ENCODE data around the gene TMEM79. TPM values are rescaled to one million over a fixed set of nuclear protein-coding genes. Genes with fewer than 3 reads are reported as not detected.

Gene TMEM79
- total RNA-seq, 2 donors from 2014 or later = 1.5 to 1.9 TPM

DNA sequence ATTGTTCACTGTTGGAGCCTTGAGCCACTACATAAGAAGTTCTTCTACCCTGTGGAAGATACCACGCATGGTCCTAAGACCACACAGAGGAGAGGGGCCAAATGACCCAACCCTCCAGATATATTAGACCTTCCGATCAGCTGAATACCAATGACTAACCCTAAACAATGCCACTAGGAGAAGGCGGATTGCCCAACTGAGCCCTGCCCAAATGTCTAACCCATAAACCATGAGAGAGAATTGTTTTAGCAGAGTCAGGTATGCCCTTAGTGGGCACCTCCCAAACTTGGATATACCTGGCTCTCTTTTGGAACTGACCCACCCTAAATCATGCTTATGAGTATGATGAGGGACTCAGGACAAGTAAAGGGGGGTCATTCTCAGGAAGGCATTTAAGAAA is 13.8 kb upstream of the TMEM79 start:
- DNase-seq = no peak
- Mint-ChIP-seq H3K9me3 (no peaks in the 10 kb centered on the region), H3K27ac (no peak overlapping the region), H3K36me3 (ENCODE audit: low read depth) (peaks cover 81% of the 10 kb centered on the region), H3K4me1 (peaks cover 2% of the 10 kb centered on the region), H3K4me3 (no peak overlapping the region), H3K27me3 (ENCODE audit: insufficient read depth) (no peaks in the 10 kb centered on the region)
- 96% methylated on average over 3 of the region's 3 CpGs; no CpG with 5 or more reads in 1 of the 2 experiments for WGBS, 2 experiments (ENCODE audit: insufficient coverage in 1 of 2, insufficient read length in 1 of 2)
- no peak overlapping the region for H3K4me3 ChIP-seq (ENCODE audit: low read length)
- no peak for TF ChIP-seq CTCF (conservative IDR thresholded peaks at IDR 0.05)
- H3K36me3 ChIP-seq (ENCODE audit: control insufficient read depth, insufficient read depth, low read length) = peaks cover 93% of the 10 kb centered on the region
- no peaks in the 10 kb centered on the region for H3K9me3 ChIP-seq (ENCODE audit: control insufficient read depth, low read length)
- no peak overlapping the region for H3K9ac ChIP-seq (ENCODE audit: extremely low read depth, low read length, poor library complexity, severe bottlenecking)
- H3K27me3 ChIP-seq (ENCODE audit: control insufficient read depth, insufficient read depth, low read length, poor library complexity, severe bottlenecking) = no peaks in the 10 kb centered on the region
- no peak overlapping the region for H3K27ac ChIP-seq (ENCODE audit: low read depth, low read length)
- H3K4me1 ChIP-seq (ENCODE audit: control insufficient read depth, insufficient read depth, low read length) = no peaks in the 10 kb centered on the region

- Mint-ChIP-seq H3K9me3 (no peaks in the 10 kb centered on the region), H3K4me3 (no peak overlapping the region), H3K4me1 (peaks cover 5% of the 10 kb centered on the region), H3K36me3 (ENCODE audit: low read depth) (peaks cover 70% of the 10 kb centered on the region), H3K27ac (no peak overlapping the region), H3K27me3 (ENCODE audit: insufficient read depth) (no peaks in the 10 kb centered on the region)
- no peak overlapping the region for H3K27ac ChIP-seq (ENCODE audit: low read depth, low read length)
- no peak overlapping the region for H3K4me3 ChIP-seq (ENCODE audit: low read length)
- H3K9me3 ChIP-seq (ENCODE audit: control insufficient read depth, low read length) = no peaks in the 10 kb centered on the region
- TF ChIP-seq CTCF (conservative IDR thresholded peaks at IDR 0.05) = no peak
- no peaks in the 10 kb centered on the region for H3K27me3 ChIP-seq (ENCODE audit: control insufficient read depth, insufficient read depth, low read length, poor library complexity, severe bottlenecking)
- H3K4me1 ChIP-seq (ENCODE audit: control insufficient read depth, insufficient read depth, low read length) = peaks cover 5% of the 10 kb centered on the region
- no peak for DNase-seq
- peaks cover 85% of the 10 kb centered on the region for H3K36me3 ChIP-seq (ENCODE audit: control insufficient read depth, insufficient read depth, low read length)
- H3K9ac ChIP-seq (ENCODE audit: extremely low read depth, low read length, poor library complexity, severe bottlenecking) = no peak overlapping the region
Measured at GRCh38 chr1:156276532-156276931, 7.6 kb upstream of the TMEM79 start.

- Histone ChIP-seq H3K4me3 (ENCODE audit: low read length) (no peak overlapping the region), H3K36me3 (ENCODE audit: control insufficient read depth, insufficient read depth, low read length) (peaks cover 81% of the 10 kb centered on the region), H3K27ac (ENCODE audit: low read depth, low read length) (no peak overlapping the region), H3K9me3 (ENCODE audit: control insufficient read depth, low read length) (no peaks in the 10 kb centered on the region), H3K27me3 (ENCODE audit: control insufficient read depth, insufficient read depth, low read length, poor library complexity, severe bottlenecking) (no peaks in the 10 kb centered on the region), H3K9ac (ENCODE audit: extremely low read depth, low read length, poor library complexity, severe bottlenecking) (no peak overlapping the region), H3K4me1 (ENCODE audit: control insufficient read depth, insufficient read depth, low read length) (peaks cover 6% of the 10 kb centered on the region)
- Mint-ChIP-seq H3K36me3 (ENCODE audit: low read depth) (peaks cover 66% of the 10 kb centered on the region), H3K4me1 (peaks cover 7% of the 10 kb centered on the region), H3K27me3 (ENCODE audit: insufficient read depth) (no peaks in the 10 kb centered on the region), H3K27ac (no peak overlapping the region), H3K9me3 (no peaks in the 10 kb centered on the region), H3K4me3 (no peak overlapping the region)
- no peak for DNase-seq
- 95 to 98% methylated on average over 6 of the region's 6 CpGs for WGBS, 2 experiments (ENCODE audit: insufficient coverage in 1 of 2, insufficient read length in 1 of 2)
- no peak for TF ChIP-seq CTCF (conservative IDR thresholded peaks at IDR 0.05)
Measured at GRCh38 chr1:156276966-156277381, 7.2 kb upstream of the TMEM79 start.

Measured in endodermal cell (in vitro differentiated cells).